HG02759 (cell line): ENCODE measurements around the gene MRPL2.
A peak's percentile ranks its signal among the peaks of the same experiment; 100 is the strongest.

Experiments used
- ATAC-seq: cut with Tn5 transposase; IDR thresholded peaks from one replicate; pipeline ENCODE4 v1.9.1; 2021; ENCODE audit warnings: mild to moderate bottlenecking, moderate library complexity; ENCODE audit not compliant: unreplicated experiment

Gene MRPL2

DNA sequence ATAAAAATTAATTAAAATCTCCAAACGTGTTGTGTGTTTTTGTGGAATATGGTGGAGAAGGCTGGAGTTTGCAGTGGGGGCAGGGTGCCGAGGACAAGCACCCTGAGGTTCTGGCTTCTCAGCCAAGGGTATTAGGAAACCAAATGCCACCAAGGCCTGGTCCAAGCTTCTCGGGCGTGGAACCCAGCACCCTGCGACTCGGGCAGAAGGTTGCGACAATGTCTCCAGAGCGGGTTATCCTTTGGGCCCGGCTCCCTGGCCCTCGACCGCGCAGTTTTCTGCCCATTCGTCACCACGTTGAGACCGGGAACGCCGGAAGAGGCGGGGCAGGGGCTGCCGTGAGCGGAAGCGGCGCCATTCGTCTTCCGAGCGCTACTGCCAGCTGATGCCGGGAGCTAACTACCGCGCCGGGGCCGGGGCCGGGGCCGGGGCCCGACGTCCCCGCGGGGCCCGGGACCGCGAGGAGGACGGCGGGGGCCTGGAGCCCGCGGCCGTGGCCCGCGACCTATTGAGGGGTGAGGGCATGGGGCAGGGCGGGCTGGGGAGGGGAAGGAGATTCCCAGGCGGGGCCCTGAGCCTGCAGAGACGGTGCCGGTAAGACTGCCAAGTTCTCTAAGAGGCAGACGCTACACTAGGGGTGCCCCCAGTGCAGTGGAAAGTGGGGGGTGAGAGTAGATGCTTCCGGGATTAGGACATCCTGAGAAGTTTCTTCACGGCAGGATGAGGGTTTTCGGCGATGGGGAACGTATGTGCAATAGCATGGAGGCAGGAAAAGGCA, 37.8 kb downstream of the MRPL2 start, which contains the start of gene RRP36:
TSS of gene RRP36 (plus strand) at position 354 of the 778 bp plus-strand sequence. CDS start at position 386, 32 bp downstream.
- ATAC-seq: peak; percentile 87

DNA sequence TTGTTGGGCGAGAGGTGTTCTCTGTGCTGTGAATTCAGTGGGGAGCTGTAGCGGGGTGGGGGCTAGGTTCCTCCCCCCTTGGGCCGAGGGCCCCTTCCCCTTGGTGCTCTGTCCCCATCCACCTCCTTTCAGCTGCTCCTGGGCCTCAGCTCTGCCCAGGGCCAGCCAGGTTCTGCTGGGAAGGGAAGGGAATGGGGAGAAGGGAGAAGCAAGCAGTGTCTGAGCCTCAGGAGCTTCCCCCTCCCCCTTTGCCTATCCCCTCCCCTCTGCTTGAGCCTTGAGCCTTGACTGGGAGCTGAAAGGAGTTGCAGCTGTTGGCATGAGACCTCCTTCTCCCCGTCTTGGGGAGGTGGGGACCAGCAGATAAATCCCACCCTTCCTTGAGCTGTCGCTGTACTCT, 38.4 kb downstream of the MRPL2 start:
- no peak for ATAC-seq

DNA sequence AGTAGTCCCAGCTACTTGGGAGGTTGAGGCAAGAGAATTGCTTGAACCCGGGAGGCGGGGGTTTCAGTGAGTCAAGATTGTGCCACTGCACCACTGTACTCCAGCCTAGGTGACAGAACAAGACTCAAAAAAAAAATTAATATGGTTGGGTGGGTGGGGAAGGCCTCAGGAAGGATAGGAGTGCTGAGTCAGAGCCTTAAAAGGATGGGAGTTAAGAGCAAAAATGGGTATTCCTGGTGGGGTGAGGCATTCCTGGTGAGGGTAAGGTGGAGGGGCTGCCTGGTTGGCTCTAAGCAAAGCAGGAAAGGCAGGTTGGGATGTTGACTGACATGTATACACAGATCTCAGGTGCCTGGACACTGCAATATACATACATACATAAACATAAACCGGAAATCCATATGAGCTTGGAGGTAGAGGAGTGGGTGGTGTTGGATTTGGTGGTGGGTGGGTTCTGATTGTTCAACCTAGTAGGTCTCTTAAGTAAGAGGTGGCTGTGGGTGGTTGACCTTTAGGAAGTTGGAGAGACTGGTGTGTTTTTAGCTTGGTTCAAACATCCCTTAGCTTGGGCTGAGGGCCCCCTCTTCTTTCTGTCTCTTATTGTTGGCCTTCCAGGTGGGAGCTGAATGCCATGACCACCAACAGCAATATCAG, 39.1 kb downstream of the MRPL2 start:
- no peak for ATAC-seq

DNA sequence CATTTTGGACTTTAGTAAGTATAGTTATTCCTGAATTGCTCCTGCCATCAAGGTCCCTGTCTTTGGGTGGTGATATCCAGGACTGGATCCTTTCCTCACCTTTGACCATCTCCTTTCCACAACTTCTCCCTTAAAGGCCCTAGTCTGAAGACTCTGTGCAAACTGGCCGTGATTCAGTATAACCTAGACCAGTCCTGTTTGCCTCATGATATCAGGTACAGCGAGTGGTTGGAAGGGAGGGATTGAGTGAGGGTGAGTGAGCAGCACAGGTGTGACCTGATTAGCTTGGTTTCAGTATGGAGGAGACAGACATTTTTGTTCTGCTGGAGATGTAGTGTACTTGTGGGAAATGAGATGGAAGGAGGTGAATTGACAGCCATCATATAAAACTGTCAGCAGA, 40.1 kb downstream of the MRPL2 start:
- ATAC-seq: no peak

DNA sequence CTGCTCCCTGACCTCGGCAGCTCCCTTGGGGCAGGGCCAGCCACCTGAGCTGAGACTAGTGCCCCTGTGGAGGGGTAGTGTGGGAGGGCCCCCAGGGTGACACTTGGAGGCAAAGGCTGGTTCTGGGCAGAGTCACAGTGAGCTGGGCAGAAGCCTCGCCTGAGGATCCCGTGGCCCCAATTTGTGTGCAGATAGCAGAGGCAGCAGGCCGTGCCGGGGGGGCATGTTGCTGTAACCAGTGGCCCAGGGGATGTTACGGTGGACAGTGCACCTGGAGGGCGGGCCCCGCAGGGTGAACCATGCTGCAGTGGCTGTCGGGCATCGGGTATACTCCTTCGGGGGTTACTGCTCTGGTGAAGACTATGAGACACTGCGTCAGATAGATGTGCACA, 42.3 kb downstream of the MRPL2 start:
- ATAC-seq: no peak

DNA sequence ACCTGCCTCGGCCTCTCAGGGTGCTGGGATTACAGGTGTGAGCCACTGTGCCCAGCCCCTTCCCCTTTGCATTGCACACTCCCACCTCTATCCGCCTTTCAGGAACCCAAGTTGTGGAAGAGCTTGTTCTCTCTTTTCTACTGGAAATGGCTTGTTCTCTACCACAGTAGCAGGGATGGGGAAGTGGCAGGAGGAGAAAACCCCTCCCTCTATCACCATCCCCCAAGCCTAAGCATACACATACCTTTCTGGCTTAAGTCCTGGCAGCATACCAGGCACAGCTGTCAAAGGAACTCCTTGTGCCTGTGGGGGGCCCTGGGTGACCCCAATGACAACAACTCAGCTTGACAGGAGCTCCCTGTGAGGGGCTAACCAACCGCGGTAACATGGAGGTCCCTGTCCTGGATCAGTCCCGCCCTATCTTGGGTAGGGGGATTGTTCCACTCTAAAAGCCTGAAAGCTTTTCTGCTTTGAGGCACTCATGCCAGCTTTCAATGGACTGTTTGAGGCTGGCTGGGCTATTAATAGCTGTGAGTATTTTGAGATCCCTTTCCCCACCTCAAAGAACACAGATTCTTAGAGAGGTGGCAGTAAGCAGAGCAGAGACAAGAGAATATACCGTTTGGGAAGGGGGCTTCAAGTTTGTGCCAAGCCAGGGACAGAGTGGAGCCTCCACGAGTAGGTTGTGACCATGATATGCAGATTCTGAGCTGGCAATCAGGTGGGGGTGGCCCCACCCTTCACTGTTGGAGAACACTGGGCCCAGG, 42.9 kb downstream of the MRPL2 start:
- no peak for ATAC-seq

DNA sequence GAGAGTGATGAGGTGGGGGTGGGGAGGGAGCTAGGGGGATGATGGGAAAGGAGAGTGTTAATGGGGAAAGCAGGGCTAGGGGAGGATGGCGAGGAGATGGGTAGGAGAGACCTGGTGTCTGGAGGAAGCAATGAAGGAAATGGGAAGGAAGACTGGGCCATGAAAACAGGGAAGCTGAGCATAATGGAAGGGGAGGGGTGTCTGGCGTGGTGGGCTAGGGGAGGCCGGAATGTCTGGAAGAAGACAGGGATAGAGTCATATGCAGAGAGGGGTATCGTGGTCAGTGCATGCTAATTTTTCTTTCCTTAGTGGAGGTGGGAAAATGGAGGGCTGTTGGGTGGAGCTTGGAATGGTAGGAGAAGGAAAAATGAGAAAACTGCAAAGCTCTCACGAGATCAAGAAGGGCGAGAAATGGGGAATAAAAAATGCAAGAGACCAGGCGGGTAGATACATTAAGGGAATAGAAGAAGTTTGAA, 44.8 kb downstream of the MRPL2 start:
- no peak for ATAC-seq

DNA sequence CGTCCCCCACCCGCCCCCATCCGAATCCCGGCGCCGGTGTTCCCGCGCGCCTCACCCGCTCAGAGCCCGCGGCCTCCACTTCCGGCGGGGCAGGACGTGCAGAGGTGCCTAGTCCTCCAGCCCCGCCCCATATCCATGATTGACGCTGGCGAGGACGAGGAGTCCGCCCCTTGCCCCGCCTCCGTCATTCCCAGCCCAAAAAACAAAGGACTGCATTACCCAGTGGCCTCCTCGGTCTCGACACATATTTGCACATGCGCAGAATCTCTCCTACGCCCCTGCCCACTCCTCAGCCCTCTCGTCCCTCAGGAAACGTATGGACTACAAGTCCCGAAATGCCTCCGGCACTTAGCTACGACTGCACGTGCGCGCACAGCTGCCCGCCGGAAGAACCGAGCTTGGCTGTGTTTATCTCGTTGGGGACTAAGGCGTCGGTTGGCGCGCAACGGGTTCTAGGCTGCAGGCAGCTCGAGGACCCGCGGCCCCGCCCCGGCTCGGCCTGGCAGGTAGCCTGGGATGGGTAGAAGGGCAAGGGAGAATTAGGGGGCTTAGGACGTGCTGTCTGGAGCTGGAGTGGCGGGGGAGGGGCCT, 45.3 kb downstream of the MRPL2 start, which contains the start of the genes KLHDC3 and MEA1:
TSS of gene KLHDC3 (plus strand) at position 407 of the 591 bp plus-strand sequence. CDS start 2,944 bp downstream, outside the sequence.
TSS of gene MEA1 (minus strand) at position 104 of the 591 bp plus-strand sequence. CDS start 133 bp downstream, outside the sequence.
- peak; percentile 90 for ATAC-seq

DNA sequence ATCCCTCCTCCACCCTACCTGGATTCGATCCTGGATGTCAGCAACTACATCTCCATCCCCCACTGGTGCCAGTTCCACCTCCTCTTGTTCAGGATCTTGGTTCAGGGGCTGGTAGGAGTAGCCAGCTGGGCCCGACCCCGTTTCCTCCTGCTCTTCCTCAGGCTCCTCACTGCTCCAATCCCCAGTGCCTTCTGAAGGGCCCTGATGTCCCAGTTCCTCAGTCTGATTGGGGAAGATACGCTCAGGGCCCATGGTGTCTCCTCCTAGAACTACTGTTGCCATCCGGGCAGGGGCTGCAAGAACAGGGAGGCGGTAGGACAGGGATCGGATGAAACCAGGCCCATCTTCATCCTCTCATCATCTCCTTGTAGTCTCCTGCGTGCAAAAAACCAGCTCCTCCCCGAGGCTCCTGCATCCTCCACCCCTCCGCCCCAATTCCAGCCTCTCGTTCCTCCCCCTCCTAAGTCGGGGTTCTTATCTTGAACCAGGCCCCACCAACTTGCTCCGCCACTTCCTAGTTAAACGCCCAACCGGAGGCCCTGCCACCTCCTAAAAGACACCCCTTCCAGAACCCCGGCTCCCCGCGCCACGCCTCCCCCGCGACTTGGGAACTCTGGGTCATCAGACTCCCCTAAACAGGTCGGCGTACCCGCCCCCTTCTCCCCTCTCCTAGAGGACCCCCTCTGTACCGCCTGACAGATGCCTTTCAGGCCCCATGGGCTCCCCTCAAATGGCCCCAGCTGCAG, 46.0 kb downstream of the MRPL2 start:
- peak; percentile 4 for ATAC-seq

DNA sequence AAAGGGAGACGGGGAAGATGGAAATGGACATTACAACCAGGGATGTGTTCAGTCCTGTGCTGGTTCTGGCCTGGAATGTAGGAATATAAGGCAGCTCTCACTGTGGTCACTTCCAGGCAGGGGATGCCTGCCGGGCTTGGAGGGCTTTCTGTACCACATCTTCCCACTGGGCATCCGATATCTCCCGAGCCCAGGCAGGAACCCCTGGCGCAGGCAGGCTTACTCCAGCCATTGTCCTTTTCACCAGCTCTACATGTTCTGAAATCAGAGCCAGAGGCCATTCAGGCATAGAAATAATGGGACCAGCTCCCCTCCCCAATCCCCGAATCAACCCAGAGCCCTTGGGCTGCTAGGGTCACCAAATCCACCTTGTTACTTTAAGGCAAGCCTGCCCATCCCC, 46.9 kb downstream of the MRPL2 start:
- ATAC-seq: no peak

DNA sequence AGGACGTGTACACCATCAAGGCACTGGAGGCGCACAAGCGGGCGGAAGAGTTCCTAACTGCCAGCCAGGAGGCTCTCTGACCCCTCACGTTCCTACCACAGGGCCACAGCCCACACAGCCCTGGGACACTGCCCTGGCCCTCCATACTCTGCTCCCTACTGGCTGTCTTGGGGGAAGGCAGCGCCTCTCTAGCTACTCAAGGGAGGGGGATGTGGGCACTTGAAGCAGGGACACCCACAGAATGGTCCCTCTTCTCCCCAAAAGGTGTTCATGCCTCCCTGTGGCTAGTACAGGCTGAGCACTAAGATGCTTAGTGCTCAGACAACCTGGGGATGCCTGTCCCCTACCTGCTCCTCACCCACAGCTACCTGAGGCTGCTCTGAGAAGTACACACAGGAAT, 48.0 kb downstream of the MRPL2 start:
- ATAC-seq: no peak

DNA sequence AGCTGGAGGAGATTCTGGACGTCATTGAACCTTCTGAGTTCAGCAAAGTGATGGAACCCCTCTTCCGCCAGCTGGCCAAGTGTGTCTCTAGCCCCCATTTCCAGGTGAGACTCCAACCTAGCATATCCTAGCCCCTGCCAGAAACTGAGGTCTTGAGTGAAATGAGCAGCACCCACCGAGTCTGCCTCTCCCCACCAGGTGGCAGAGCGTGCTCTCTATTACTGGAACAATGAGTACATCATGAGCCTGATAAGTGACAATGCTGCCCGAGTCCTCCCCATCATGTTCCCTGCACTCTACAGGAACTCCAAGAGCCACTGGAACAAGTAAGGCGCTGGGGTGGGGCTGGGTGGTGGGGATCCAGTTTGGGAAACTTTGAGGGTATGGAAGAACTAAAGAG, 50.1 kb downstream of the MRPL2 start:
- ATAC-seq: no peak

DNA sequence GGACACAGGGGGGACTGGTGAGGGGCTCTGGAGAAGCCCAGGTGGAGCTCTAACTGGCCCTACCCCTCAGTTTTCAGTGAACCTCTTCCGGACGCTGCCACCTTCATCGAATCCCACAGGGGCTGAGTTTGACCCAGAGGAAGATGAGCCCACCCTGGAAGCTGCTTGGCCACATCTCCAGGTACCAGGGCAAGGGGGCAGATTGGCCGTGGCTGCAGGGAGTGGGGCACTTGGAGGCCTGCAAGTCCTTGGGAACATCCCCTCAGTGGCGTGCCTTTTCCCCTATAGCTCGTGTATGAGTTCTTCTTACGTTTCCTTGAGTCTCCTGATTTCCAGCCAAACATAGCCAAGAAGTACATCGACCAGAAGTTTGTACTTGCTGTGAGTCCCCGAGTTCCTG, 52.1 kb downstream of the MRPL2 start:
- ATAC-seq: no peak

DNA sequence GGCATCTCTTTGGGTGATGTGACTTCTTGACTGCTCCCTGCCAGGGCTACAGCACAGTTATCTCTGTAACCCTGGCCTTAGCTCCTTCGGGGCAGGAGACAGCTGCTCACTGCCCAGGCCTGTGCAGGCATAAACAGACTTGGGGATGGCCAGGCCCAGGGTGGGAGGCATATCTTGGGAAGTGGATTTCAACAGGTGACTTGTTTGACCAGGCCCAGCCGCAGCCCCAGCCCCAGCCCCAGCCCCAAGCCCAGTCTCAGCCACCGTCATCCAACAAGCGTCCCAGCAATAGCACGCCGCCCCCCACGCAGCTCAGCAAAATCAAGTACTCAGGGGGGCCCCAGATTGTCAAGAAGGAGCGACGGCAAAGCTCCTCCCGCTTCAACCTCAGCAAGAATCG, 53.0 kb downstream of the MRPL2 start:
- no peak for ATAC-seq

DNA sequence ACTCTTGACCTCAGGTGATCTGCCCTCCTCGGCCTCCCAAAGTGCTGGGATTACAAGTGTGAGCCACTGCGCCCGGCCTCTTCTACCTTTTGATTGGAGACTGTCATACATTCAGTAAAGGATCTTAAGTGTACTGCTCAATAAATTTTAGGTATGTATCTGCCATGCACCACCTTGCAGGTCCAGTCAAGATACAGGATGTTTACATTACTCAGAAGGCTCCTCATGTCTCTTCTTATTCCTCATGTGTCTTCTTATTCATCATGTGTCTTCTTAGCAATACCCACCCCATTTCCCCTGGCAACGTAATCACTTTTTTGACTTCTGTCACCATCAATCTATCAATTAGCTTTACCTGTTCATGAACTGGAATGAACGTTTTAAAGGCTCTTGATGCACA, 53.4 kb downstream of the MRPL2 start:
- ATAC-seq: no peak
